ENCODE measurements around the gene COASY.

COASY gene

GRCh38 chr17:42561897-42562387 lies at the start of gene COASY:
Gene COASY (plus strand): TSS chr17:42562148. CDS start chr17:42562623, 475 bp downstream.
- DNase-seq = peak; percentile 93 to 95

GRCh38 chr17:42512246-42512645 lies 49.7 kb upstream of the COASY start:
- DNase-seq = no peak

- DNase-seq = no peak
These were observed 49.2 kb upstream of the COASY start for GRCh38 chr17:42512733-42513251.

GRCh38 chr17:42513686-42514085 lies 48.3 kb upstream of the COASY start:
- no peak for DNase-seq

- DNase-seq = no peak
These were observed 47.7 kb upstream of the COASY start for GRCh38 chr17:42514279-42514678.

- no peak for DNase-seq
These were observed 47.1 kb upstream of the COASY start for GRCh38 chr17:42514867-42515266.

- DNase-seq = peak; percentile 87 to 88
These were observed 44.4 kb upstream of the COASY start for GRCh38 chr17:42517516-42517915.

- DNase-seq = no peak
These were observed 43.7 kb upstream of the COASY start for GRCh38 chr17:42518046-42518754.

GRCh38 chr17:42518755-42519545 lies 43.0 kb upstream of the COASY start:
- DNase-seq = no peak

- DNase-seq = no peak
These were observed 42.1 kb upstream of the COASY start for GRCh38 chr17:42519546-42520491.

GRCh38 chr17:42520540-42520951 lies 41.4 kb upstream of the COASY start:
- DNase-seq = peak in 1 of 2 donors; percentile 27

GRCh38 chr17:42521036-42521435 lies 40.9 kb upstream of the COASY start:
- no peak for DNase-seq

- no peak for DNase-seq
These were observed 40.2 kb upstream of the COASY start for GRCh38 chr17:42521666-42522262.

GRCh38 chr17:42522263-42522790 lies 39.6 kb upstream of the COASY start:
- DNase-seq = no peak

- DNase-seq = no peak
These were observed 39.1 kb upstream of the COASY start for GRCh38 chr17:42522798-42523278.

- no peak for DNase-seq
These were observed 36.7 kb upstream of the COASY start for GRCh38 chr17:42525221-42525620.

GRCh38 chr17:42526031-42526444 lies 35.9 kb upstream of the COASY start:
- DNase-seq = no peak

GRCh38 chr17:42527932-42528331 lies 34.0 kb upstream of the COASY start:
- DNase-seq = no peak

- DNase-seq = no peak
These were observed 32.9 kb upstream of the COASY start for GRCh38 chr17:42529061-42529460.

GRCh38 chr17:42530952-42531454 lies 30.9 kb upstream of the COASY start:
- DNase-seq = no peak
